Tongue (tissue), 2 donors: ENCODE measurements around the gene IPO8. TPM values are rescaled to one million over a fixed set of nuclear protein-coding genes. Genes with fewer than 3 reads are reported as not detected.

Experiments
- DNase-seq: peaks from one replicate; pipeline ENCODE4 v3.0.0-alpha.2; 2015
- total RNA-seq: library from RNA; depleted of rRNA; stranded (reverse); fragments of >200 nt; gene quantifications from one replicate; pipeline ENCODE4 v1.2.3, GENCODE V29; 2014

The IPO8 gene
- total RNA-seq: 35.2 TPM

DNA sequence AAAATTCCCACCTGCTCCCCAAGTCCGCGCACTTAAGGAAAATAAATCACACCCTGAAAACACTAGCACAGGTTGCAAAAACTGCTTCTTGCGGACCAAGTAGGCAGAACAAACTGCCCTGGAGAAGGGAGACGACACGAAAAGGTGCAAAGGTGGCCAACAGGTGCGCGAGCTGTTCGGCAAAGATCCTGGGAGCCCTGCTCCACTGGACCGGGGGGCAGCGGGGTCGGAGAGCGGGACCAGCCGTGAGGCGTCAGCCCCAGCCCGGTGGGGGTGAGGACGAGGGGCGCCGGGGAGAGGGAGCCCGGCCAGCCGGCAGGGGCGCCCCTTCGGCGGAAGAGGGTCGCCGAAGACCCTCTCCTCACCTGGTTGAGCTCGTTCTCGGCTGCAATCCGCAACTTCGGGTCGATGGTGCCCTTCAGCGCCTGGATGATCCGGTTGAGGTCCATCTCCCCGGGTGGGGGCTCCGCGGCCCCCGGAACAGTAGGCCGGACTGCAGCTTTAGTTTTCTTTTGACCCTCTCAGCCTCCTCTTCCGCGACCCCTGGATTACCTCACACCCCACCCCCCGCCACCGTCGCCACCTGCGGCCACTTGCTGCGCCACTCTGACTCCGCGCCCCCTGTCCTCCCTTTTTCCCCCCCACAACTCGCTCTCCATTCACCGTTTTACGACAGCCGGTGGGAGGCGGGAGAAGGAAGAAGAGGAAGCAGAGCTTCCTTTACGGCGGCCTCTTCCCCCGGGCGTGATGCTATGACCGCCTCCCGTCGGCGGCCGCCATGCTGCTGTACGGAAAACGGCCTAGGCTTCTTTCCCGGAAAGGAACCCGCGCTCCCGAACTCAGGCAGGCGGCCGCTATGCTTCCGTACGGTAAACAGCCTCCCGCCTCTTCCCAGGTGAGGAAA lies at the start of gene IPO8:
Gene IPO8 (minus strand): TSS at position 671 of the 904 bp plus-strand sequence. CDS start 222 bp downstream, at position 449.
- peak; percentile 97 for DNase-seq

DNA sequence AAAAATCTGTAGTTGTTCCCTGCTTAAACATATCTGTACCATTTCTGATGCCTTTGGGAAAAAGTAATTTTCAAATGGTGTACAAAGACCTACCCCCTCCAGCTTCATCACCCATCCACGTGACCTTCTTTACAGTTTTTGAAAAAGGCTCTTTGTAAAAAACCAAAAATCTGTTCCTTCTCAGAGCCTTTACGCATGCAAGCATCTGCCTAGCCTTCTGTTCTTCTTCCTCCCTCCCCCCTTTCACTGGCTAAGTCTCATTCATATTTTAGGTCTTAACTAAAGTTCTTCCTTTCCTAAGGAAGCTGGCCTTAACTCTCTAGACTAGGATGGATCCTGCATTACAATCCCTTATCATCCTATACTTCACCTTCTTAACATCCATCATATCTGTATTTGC lies 48.7 kb upstream of the IPO8 start:
- no peak for DNase-seq

DNA sequence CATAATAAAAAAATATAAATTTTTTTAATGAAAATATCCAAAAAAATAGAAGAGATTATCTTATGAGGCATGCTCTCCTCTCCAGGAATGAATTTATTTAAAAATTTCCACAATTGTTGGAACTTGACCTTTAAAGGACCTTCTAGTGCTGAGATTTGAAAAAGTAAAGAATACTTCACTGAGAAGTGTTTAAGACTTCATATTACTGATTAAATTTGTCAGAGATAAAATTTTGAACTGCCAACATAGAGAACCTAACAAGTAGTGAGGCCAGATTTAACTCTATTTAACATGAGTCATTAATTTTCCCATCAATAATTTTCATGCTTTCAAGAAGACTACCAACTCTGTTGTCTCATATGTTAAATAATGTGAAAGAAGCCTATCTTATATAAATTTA lies 44.6 kb upstream of the IPO8 start:
- DNase-seq: no peak

DNA sequence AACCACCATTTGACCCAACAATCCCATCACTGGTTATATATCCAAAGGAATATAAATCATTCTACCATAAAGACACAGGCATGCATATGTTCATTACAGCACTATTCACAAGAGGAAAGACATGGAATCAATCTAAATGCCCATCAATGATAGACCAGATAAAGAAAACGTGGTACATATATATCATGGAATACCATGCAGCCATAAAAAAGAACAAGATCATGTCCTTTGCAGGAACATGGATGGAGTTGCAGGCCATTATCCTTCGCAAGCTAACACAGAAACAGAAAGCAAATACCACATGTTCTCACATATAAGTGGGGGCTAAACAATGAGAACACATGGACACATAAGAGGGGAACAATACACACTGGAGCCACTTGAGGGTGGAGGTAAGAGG lies 43.4 kb upstream of the IPO8 start:
- DNase-seq: no peak

DNA sequence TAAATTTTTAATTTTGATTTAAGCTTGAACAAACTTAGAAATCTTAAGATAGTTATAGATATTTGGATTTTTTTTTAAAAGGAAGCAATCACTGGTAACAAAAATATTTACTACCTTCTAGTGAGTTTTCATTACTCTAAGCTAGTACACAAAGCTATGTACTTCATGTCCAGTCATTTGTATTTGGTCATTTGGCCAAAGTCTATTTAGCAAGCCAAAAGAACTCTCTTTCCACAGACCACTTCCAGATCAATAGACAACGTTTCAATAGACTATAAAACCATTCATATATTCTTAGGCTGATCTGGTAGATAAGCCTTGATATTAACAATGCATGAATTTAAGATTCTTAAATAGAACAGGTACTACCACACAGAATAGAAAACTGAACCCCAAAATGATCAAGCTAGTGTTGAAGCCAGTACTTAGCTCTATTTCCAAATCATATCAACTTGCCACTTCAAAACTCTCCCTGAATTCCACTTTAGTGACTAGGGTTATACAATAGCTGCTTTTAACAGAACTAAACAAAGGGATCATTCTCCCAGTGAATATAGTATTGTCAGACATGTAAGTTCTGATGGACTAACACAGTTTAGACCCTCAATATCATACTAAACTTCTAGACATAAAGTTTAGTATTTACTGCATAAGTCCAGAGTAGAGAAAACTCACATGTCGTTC lies 37.4 kb upstream of the IPO8 start:
- no peak for DNase-seq

DNA sequence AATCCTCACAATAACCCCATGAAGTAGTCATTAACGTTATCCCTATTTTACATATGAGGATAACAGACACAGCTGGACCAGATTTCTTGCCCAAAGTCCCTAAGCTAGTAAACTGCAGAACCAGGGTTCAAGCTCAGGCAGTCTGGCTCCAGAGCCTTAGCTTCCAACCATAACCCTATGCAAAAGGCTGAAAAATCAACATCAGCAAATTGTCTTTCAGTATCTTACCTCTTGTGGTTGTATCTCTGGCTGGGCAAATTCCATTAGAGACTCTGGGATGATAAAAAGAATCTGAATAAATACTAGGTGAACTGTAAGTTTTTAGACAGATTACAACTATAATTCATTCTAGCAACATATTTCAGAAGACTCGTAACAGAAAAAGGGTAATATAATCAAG lies 34.3 kb upstream of the IPO8 start:
- DNase-seq: no peak

DNA sequence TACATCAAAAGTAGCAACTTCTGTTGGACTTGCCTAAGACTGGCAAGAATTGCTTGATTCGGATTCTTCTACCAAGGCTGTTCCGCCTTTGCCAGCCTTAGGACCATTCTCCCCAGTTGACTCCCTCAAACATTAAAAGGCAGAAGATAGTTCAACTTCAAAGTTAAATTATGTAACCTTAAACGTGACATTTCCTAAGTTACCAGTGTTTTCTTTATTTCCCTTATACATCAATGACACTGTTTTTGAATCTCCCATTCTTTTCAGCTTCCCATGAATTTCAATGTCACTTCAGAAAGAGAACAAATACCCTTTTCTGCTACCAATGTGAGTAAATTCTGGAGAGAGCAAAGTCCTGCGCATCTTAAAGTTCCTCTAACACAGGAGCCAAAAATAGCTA lies 33.9 kb upstream of the IPO8 start:
- DNase-seq: no peak

DNA sequence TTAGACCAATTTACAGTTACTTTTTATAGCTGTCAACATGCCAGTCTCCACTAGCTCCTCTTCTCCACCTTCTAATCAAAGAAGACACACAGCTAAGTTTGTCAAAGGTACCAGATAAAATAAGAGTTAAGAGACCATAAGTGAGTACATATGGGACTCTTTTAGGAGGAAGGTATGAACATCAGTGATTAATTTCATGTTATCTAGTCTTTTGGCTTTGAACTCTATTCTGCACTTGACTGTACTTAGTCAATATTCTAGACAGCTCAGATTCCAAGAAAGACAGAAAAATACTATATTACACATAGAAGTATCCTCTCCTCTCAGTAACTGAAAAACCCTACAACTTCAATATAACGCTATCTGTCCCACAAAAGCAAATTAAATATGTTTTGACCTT lies 31.0 kb upstream of the IPO8 start:
- DNase-seq: no peak

DNA sequence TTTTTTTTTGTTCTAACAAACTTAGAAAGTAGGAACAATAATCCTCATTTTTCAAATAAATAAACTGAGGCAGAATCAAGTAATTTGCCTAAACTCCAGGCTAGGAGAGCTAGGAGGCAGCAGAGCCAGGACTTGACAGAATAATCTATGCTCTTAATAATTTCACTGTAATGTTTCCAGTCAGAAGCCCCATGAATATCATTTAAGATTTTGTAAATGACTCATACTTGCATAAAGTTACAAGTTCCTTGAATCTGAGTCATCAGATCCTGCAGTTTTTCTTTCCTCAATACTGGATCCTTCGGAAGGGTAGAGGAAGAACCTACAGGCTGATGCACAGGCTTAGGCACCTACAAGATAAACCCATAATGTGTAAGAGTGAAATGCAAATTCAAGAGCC lies 30.1 kb upstream of the IPO8 start:
- DNase-seq: no peak

DNA sequence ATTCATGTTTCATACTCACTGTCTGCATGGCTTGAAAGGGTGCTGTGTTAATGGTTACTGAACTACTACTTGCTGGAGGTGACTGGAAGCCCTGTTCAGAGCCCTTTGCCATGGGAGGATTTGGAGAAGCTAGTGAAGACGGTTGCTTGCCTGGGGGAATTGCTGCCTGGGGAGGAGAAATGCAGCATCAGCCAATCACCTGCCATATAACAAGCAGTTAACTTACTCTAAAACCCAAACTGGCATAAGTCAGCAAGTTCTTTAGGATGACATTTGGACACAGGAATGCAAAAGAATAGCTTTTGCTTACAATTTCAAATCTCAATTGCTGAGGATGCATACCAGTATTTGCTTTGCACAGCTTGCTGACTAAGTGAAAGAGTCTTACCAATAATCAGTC lies 23.4 kb upstream of the IPO8 start:
- DNase-seq: no peak

DNA sequence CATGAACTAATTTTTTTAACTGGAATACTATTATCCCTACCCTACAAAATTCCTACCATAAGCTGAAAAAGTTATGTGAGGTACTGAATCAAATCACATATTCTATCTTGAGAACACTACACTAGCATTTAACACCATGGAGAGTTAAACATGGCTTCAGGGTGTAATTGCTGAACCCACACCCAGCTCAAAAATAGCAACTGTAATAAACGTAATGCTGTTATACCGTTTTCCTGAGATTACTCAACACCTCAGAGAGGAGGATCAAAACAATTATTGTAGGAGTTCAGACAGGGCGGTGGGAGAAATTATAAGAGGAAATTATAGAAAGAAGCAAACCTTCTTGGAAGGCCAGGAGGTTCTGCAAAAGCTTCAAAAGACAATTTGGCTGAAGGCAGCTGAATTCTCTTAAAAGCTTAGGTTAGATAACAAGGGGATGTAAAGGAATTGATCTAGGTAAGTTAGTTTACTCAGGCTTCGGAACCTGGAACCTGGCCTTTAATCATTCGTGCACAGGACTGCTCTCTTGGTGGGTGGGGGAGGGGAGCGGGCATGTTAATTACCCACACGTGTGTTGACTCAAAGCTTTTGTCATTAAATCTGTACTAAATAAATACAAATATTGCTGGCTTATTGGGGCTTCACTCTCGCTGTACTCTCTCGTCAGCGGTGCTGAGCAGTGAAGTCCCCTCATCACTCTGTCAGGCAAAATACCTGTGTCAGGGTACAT lies 12.1 kb upstream of the IPO8 start:
- DNase-seq: no peak

DNA sequence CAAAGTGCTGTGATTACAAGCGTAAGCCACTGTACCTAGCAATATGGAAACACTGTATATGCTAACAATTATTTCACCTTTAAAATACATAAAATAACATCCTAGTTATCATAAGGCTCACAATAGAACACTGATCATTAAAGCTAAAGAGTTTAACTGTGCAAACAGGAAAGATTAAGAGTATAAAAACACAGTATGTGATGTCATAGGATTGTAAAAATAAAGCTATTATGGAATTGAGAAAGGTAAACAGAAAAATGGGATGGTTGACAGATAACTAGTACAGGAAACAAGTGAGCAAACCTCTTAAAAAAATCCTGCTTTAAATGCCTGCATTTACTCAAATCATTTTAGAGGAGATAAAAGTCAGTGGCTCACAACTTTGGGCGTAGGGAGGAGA lies 10.8 kb upstream of the IPO8 start:
- DNase-seq: peak; percentile 30

DNA sequence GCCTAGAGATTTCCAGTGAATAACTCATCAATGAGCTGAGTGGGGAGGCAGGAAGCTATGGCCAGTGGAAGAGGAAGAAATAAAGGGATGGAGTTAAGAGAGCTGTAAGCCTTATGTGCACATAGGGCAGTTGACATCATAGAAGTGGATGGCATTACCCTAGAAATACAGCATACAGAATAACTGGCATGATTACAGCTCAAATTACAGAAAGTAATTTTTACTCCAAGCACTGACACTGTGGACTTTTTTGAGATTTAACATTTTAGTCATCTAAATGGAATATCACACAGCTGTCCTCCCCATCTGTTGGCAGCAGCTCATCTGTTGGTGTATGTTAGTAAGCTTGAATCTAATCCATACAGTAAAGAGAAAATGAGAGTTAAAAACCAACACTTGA lies 5.4 kb upstream of the IPO8 start:
- peak; percentile 80 for DNase-seq

DNA sequence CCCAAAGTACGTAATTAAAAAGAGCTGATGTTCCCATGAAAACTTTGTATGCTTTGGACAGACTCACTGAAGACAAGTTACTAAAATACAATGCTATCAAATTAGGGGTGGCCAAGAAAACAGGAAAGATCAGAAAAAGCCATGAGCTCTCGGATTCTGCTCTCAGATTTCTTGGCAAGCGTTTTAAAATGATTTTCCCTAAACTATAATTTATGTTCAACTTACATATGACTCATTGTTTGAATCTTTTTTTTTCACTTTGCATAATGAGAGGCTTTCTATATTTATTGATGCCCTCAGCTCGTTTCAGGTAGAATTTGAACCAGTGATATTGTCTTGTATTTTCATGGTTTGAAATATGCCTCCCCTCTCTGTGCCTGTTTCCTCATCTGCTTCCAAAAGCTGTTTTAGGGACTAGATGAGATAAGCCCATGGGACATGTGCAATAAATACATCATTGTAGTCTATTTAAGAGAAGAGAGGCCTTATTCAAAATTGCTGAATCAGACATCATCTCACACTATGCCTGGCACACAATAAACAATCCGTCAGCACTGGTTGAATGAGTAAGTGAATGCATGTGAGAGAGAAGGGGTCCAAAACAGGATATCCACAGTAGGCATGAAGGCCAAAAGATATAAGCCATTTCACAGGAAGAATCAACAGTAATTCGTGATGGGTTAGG lies 4.7 kb upstream of the IPO8 start:
- DNase-seq: peak; percentile 23

DNA sequence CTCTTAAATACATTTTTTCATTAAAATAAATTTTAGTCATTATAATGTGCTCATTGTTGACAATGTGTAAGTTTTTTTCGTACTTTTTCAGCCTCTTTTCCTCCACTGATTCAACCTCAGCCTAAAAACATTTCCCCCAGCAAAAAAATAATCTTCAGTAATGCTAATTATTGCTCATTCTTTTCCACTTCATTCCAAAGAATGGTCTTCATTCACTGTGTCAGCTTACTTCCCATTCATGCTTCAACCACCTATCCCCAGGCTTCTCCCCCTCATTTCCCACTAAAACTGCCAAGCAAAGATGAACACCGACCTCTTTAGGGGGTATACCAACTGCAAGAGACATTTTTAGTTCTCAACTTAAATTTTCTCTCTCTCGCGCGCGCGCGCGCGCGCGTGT lies 2.7 kb upstream of the IPO8 start:
- DNase-seq: no peak

DNA sequence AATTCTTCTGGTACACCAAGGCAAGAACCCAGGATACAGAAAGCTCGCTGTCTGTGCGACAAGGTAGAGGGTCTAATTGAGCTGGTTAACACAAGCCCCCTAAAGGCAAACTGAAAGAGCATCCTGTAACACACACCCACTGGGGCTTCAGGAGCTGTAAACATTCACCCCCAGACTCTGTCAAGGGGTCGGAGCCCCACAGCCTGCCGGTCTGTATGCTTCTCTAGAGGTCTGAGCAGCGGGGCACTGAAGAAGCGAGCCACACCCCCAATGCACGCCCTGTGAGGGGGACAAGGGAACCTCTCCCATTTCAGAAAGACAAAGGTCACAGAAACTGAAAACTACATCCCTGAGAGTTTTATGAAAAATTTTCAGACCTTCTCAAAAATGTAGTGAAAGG lies 1.3 kb upstream of the IPO8 start:
- DNase-seq: no peak

DNA sequence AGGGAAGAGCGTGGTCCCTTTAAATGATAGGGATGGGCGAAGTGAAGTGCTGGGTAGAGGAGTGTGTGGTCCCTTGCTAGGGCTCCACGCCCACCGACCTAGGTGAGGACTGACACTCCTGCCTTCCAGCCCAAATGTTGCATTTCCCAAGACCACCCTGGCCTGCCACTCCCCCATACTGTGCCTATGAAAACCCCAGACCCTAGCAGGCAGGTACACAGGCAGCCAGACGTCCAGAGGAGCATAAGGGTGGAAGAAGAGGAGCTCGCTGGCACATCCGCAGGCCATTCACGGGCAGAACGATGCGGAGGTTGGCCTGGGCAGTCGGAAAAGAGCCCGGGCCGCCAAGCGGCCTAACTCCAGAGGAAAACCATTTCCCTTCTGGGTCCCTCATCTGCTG lies 817 bp upstream of the IPO8 start:
- DNase-seq: no peak

DNA sequence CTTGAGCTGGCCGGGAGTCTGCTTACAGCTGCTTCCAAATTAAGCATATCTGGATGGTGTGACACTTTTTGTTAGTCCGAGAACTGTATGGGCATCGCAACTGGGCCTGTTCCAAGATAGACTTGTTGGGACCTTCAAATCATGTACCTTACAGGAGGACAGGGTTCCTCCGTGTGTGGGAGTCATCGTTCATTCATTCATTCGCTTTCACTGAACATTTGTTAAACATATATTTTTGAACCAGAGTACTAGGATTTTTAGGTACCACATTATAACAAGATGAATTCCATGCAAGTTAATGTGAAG lies 387 bp upstream of the IPO8 start:
- no peak for DNase-seq

DNA sequence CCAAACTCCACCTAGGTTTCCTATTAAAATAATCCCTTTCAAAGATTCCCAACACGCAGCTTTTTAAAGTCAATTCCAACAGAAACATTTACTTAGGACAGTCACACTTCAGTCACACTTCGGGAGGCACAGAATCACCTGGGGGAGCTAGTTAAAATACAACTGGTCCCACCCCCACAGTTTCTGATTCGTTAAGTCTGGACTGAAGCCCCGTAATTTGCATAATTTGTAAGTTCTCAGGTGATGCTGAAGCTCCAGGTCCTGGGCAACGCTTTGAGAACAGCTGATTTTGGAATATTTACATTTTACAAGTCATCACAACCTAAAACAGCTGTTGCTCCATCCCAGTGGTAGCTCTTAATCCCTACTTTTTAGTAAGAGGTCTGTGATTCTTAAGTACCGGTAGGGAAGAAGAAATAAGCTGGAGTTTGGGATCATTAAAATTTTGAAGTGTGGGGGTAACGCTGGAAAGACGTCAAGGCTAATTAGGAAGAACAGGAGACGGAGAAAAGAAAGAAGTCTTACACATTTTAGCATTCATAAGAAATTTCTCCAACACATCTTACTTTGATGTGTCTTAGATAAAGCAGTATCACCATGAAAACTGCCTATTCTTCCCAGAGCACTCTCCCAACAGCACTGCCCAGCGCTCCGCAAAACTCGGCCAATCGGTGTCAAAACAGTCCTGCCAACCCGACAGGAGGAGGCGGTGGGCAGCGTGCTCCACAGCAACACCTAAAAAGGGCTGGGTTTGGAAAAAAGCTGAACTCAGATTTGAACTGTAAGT lies 1.1 kb downstream of the IPO8 start:
- peak; percentile 65 for DNase-seq

DNA sequence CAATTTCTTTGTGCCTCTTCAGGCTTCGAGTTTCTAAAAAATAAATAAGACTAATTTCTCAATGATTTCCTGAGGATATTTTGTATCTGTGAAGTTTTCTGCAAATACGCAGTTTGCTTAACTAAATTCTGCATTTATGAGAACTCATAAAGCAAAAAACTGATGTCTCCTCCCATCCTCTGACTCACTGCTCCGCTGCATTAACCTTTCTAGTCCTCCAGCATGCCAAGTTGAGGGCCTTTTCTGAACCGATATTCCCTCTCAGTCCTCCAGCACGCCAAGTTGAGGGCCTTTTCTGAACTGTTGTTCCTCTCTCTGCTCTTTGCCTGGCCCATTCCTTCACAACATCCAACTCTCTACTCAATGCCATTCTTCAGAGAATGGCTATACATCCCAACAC lies 3.2 kb downstream of the IPO8 start:
- DNase-seq: no peak

DNA sequence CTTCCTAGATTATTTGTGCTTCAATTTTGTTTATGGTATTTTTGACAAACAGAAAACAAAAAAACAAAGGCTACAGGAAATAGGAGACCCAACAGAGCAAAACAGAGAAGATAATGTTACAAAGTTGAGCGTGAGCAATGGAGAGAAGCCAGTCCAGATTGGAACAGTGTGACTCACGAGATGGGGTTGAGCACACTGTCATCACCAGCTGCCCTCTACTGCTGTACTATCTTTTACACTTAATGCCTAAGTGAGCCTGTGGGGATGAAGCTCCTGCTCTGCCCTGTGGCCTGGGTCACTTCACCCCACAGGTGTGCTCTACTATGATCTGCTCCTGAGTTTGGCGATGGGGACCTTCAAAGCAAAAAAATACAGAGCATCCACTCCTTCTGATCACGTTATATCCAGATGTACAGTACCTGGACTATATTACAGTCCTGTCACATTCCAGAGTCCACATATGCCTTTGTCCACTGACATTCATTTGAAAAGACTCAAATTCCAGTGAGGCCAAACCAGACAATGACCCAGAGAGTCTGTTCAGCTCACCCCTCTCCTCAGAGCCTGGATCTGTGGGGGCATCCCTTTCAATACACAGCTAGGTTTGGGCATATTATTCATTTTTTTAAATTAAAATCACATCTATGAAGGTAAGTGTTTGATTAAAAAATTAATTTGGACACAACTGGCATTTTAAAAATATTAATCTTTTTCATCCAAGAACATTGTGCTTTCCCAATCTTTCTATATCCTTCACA lies 4.4 kb downstream of the IPO8 start:
- DNase-seq: peak; percentile 48
